Pancreas (tissue), 10 donors: ENCODE data around the gene LZTS3. TPM values are rescaled to one million over a fixed set of nuclear protein-coding genes. Genes with fewer than 3 reads are reported as not detected.
"Not testable (repeated sequence)": the region's sequence is repeated elsewhere in the genome, so short reads cannot be mapped to it uniquely, and the experiment has no call there.

Source experiments
- ATAC-seq, 4 donors: fragments of 200-7000 bp; cut with Tn5 transposase; one replicate each; pipeline versions ENCODE4 v1.8.0 to v1.9.1; 2020; ENCODE audit warnings: mild to moderate bottlenecking in 4 of 4, moderate library complexity in 4 of 4
- DNase-seq, 6 donors: peaks; one replicate each; pipeline ENCODE4 v3.0.0-alpha.2; 2020
- FAIRE-seq: peaks from 2 replicates; lab custom pipeline; 2012; peaks lifted over from hg19 to GRCh38; lab: Jason Lieb, UNC
- H3K27ac ChIP-seq, 4 donors: fragments of 200-600 bp; sonication (generic); 1 replicate in 3 of 4; 2 replicates in 1 of 4; pipeline versions ENCODE4 v1.5.0 to v1.8.0; 2020
- H3K27me3 ChIP-seq, 4 donors: fragments of 200-600 bp; one replicate each; pipeline ENCODE4 v1.8.0; 2021
- H3K36me3 ChIP-seq, 3 donors: fragments of 200-600 bp; sonication (generic) in 1 of 3; one replicate each; pipeline versions ENCODE4 v1.5.0 to v1.8.0; 2020 to 2021
- H3K4me1 ChIP-seq, 3 donors: fragments of 200-600 bp; one replicate each; pipeline ENCODE4 v1.8.0; 2021
- H3K4me3 ChIP-seq, 4 donors: fragments of 200-600 bp; sonication (generic) in 2 of 4; one replicate each; pipeline versions ENCODE4 v1.5.0 to v1.8.0; 2020 to 2021
- H3K9me3 ChIP-seq, 4 donors: fragments of 200-600 bp; one replicate each; pipeline ENCODE4 v1.8.0; 2021
- CTCF ChIP-seq, 4 donors: fragments of 200-600 bp; sonication (generic) in 3 of 4; IDR thresholded peaks; one replicate each; pipeline versions ENCODE4 v1.5.0 to v1.8.0; 2021; ENCODE audit warnings: antibody characterized with exemption in 4 of 4
- WGBS, 2 donors: extraction: QIAGEN DNeasy Blood & Tissue Kit; methylation state at CpG; one replicate each; pipeline ENCODE4 v1.1.7; 2013; 5-methylcytosine and 5-hydroxymethylcytosine counted together
- intact Hi-C, 3 donors: fragments of 100-400 bp; cut with DNase I; formaldehyde crosslinking; loops; one replicate each; pipeline versions ENCODE4 v1.11.1 to v1.14.2; 2022
- polyA plus RNA-seq, 2 donors: library from polyadenylated mRNA; stranded (reverse); fragments of 200-250 nt; gene quantifications; one replicate each; pipeline ENCODE4 v1.2.3, GENCODE V29; 2013
- total RNA-seq, 6 donors: library from RNA; stranded (reverse); fragmentation: NEBNext Ultra II Directional in 4 of 6; extraction: Animal tissue kit (Norgen Biotek cat#: 25700) in 4 of 6; gene quantifications; one replicate each; pipeline versions ENCODE4 v1.2.1 to v1.2.4, GENCODE V29; 2021 to 2023
- donor health status: healthy with polysubstance abuse.
- donor health status: DM: no; HTN: no; CAD: no; lungs with moderate emphysema.
- donor health status: DM: no; HTN: no; CAD: no.
- donor health status: control.
- donor health status: control.
- donor health status: Bipolar disorder and iron deficiency.
- donor health status: DM: yes; HTN: yes; CAD: no.
- donor health status: DM: no; HTN: no; CAD: no.
- donor health status: DM: no; HTN: no; CAD: no.
- donor health status: DM: yes; HTN: yes; CAD: no.

The LZTS3 gene
- total and polyA plus RNA-seq, 8 donors = 17.5 to 30.5 (median 18.7) TPM

DNA sequence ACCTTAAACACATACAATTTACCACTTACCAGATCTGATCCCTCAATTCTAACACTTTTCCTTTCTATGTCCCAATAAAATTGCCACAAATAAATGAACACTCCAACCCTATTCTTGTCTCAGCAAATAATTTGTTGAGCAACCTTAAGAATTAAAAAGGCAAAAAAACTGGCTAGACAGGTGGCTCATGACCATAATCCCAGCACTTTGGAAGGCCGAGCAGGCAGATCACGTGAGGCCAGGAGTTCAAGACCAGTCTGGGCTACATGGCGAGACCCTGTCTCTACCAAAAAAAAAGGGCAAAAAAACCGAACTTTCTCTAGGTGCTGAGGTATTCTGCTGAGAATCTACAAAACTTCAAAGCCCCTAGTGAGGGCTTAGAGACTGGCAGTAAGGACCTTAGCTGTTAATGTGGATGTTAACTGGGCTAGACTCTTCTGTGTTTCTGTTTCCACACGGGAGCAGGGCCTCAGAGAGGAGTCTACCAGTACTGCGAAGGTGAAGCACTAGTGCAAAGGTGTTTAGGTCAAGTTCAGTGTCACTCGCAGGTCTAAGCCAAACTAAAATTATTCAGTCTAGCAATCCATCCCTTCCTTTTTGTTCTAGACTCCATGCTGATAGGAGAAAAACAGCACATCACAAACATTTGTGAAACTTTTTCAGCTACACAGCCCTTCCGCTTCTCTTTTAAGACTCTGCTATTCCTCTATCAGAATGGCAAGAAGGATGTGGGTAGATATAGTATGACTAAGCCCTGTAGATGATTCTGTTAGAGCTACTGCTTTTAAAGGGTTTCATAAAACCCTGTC lies 16.3 kb downstream of the LZTS3 start:
- Histone ChIP-seq H3K36me3 (no peaks in the 10 kb centered on the region), H3K4me3 (no peak overlapping the region), H3K27ac (no peak overlapping the region), H3K4me1 (peaks cover 14 to 19% (median 17%) of the 10 kb centered on the region in 3 donors), H3K9me3 (no peaks in the 10 kb centered on the region), H3K27me3 (no peaks in the 10 kb centered on the region)
- FAIRE-seq (no peak), ATAC-seq (no peak), DNase-seq (no peak)
- WGBS, 2 donors = 45 to 47% methylated on average over 8 of the region's 8 CpGs
- TF ChIP-seq CTCF (IDR thresholded peaks at IDR 0.05) = no peak
- intact Hi-C loops = no loop called here

GRCh38 chr20:3152057-3152644 lies 21.2 kb downstream of the LZTS3 start:
- ATAC-seq, H3K4me3 ChIP-seq, H3K27ac ChIP-seq, DNase-seq, H3K9me3 ChIP-seq, H3K4me1 ChIP-seq, intact Hi-C loops, FAIRE-seq, H3K27me3 ChIP-seq: not testable (repeated sequence)
- WGBS, 2 donors = 91 to 92% methylated on average over 10 of the region's 10 CpGs
- peaks cover 0 to 23% (median 8%) of the 10 kb centered on the region in 3 donors for H3K36me3 ChIP-seq

DNA sequence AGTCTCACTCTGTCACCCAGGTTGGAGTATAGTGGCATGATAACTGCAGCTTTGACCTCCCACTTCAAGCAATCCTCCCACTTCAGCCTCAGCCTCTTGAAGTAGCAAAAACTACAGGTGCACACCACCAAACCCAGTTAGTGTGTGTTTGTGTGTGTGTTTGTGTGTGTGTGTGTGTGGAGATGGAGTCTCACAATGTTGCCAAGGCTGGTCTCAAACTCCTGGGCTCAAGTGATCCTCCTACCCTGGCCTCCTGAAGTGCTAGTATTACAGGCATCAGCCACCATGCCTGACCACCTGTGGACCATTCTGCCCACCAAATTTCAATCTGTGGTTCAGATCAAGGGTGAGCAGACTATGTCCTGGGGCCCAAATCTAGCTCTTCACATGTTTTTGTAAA lies 22.4 kb downstream of the LZTS3 start:
- no peaks in the 10 kb centered on the region for H3K9me3 ChIP-seq
- FAIRE-seq (no peak), DNase-seq (no peak), ATAC-seq (no peak)
- H3K27me3 ChIP-seq = no peaks in the 10 kb centered on the region
- intact Hi-C loops = no loop called here
- H3K4me1 ChIP-seq = no peaks in the 10 kb centered on the region
- no peak for TF ChIP-seq CTCF (IDR thresholded peaks at IDR 0.05)
- H3K36me3 ChIP-seq = peaks cover 0 to 23% (median 8%) of the 10 kb centered on the region in 3 donors
- no peak overlapping the region for H3K27ac ChIP-seq
- no peak overlapping the region for H3K4me3 ChIP-seq

- H3K27me3 ChIP-seq = no peaks in the 10 kb centered on the region
- no peaks in the 10 kb centered on the region for H3K9me3 ChIP-seq
- no peak for FAIRE-seq
- no peak overlapping the region for H3K4me3 ChIP-seq
- H3K36me3 ChIP-seq = peaks cover 0 to 23% (median 8%) of the 10 kb centered on the region in 3 donors
- intact Hi-C loops = no loop called here
- peak in 1 of 4 donors; percentile 18 for ATAC-seq
- no peak for TF ChIP-seq CTCF (IDR thresholded peaks at IDR 0.05)
- WGBS, 2 donors = 88 to 91% methylated on average over 10 of the region's 10 CpGs
- no peaks in the 10 kb centered on the region for H3K4me1 ChIP-seq
- no peak overlapping the region for H3K27ac ChIP-seq
- no peak for DNase-seq
Observed at GRCh38 chr20:3146732-3147341, 26.5 kb downstream of the LZTS3 start.

DNA sequence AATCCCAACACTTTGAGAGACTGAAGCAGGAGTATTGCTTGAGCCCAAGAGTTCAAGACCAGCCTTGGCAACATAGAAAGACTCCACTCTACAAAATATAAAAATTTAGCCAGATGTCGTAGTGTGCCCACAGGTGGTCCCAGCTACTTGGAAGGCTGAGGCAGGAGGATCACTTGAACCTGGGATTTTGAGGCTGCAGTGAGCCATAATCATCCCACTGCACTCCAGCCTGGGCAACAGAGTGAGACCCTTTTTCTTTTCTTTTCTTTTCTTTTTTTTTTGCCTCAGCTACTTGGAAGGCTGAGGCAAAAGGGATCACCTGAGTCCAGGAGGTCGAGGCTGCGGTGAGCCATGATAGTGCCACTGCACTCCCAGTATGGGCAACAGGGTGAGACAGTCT lies 31.6 kb downstream of the LZTS3 start:
- intact Hi-C loops = no loop called here
- no peak for DNase-seq
- no peak for TF ChIP-seq CTCF (IDR thresholded peaks at IDR 0.05)
- Histone ChIP-seq H3K9me3 (no peaks in the 10 kb centered on the region), H3K36me3 (no peaks in the 10 kb centered on the region), H3K27ac (no peak overlapping the region), H3K27me3 (no peaks in the 10 kb centered on the region), H3K4me3 (no peak overlapping the region), H3K4me1 (no peaks in the 10 kb centered on the region)
- 100% methylated on average over 3 of the region's 3 CpGs for WGBS, 2 donors
- no peak for ATAC-seq
- FAIRE-seq = no peak
